Skeletal muscle tissue (tissue), 4 donors: ENCODE measurements around the gene DIMT1. TPM values are rescaled to one million over a fixed set of nuclear protein-coding genes. Genes with fewer than 3 reads are reported as not detected.
A peak's percentile ranks its signal among the peaks of the same experiment; 100 is the strongest.

Source experiments
- H3K27ac ChIP-seq: one replicate; pipeline ENCODE4 v1.7.0; 2013; ENCODE audit warnings: mild to moderate bottlenecking, low read depth, low read length, inconsistent platforms
- H3K27me3 ChIP-seq, 3 donors: one replicate each; pipeline ENCODE4 v1.7.0; 2013; ENCODE audit warnings: low read length in 3 of 3; ENCODE audit not compliant: control insufficient read depth in 3 of 3, insufficient read depth in 3 of 3
- H3K36me3 ChIP-seq, 3 donors: one replicate each; pipeline ENCODE4 v1.7.0; 2013; ENCODE audit warnings: low read length in 3 of 3; ENCODE audit not compliant: control insufficient read depth in 3 of 3, insufficient read depth in 3 of 3
- H3K4me1 ChIP-seq, 3 donors: one replicate each; pipeline ENCODE4 v1.7.0; 2013; ENCODE audit warnings: low read length in 3 of 3, mild to moderate bottlenecking in 3 of 3; ENCODE audit not compliant: control insufficient read depth in 3 of 3, insufficient read depth in 3 of 3
- H3K4me3 ChIP-seq, 3 donors: one replicate each; pipeline ENCODE4 v1.7.0; 2013; ENCODE audit warnings: low read length in 3 of 3
- H3K9ac ChIP-seq, 3 donors: one replicate each; pipeline ENCODE4 v1.7.0; 2013; ENCODE audit warnings: low read length in 3 of 3, mild to moderate bottlenecking in 3 of 3, moderate library complexity in 2 of 3, low read depth in 1 of 3
- H3K9me3 ChIP-seq, 3 donors: one replicate each; pipeline ENCODE4 v1.7.0; 2013; ENCODE audit warnings: low read length in 3 of 3; ENCODE audit not compliant: control insufficient read depth in 3 of 3
- total RNA-seq: library from RNA; depleted of rRNA; stranded (reverse); fragments of >200 nt; gene quantifications from one replicate; pipeline ENCODE4 v1.2.3, GENCODE V29; 2014
- donor health status: Osteomylitis.

DIMT1 gene
- total RNA-seq = 13.0 TPM

DNA sequence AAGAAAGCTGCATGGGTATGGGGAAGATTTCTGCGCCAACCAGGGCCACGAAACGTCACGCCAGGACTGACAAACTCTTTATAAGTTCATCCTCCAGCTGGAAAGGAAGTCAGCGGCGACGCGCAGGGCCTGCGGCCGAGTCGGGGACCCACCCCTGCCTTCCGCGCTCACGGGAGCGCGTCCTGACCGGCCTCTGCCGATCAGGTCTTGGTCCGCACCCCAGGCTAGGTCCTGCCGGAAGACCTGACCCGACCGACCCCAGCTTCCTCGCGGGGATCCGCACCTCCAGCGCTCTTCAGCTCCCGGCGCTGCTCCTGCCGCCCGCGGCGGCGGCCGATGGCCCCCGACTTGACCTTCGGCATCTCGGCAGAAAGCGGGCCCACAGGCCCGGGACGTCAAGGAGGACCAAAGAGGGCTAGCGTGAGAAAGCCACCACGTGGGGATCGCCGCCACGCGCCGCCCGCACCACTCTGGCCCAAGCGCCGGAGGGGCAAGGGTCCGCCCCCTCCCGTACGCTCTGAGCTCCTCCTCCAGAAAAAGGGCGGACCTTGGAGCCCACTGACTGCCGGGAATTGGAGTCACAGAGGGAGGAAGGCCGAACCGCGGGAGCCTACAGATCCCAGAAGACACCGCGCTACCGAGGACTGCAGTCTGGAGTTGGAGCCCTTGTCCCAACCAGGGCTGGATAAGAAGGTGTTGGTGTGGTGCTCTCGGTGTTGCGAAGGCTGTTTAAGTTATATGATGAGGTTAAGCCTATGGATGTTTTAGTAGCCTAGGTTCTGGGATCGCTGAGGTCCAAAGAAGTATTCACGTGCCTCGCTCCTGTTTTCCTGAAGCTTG, at the start of gene DIMT1:
Gene DIMT1 (minus strand): TSS at position 495 of the 840 bp plus-strand sequence. CDS start 133 bp downstream, at position 362.
- H3K9me3 ChIP-seq = no peaks in the 10 kb centered on the region

DNA sequence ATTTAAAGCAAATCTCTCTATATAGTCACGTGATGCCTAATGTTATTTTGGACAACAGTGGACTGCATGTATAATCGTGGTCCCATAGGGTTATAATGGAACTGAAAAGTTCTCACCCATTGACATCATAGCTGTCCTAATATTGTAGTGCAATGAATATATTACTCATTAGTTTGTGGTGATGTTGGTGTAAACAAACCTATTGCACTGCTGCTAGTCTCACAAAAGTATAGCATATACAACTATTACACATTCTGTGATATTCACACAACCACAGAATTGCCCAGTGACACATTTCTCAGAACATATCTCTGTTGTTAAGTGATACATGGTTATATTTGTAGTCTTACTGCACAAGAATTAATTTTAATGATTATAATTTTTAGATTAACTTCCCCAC, 46.6 kb upstream of the DIMT1 start:
- Histone ChIP-seq H3K4me1 (no peaks in the 10 kb centered on the region), H3K36me3 (peaks cover 9 to 15% (median 14%) of the 10 kb centered on the region in 3 donors)

More for the DNA sequence above, at the start of gene DIMT1:
- Histone ChIP-seq H3K4me1 (peaks cover 8 to 15% (median 13%) of the 10 kb centered on the region in 3 donors), H3K27me3 (no peaks in the 10 kb centered on the region), H3K27ac (peak within 1 kb of the TSS; percentile 96), H3K4me3 (peak within 1 kb of the TSS; percentile 68 to 97 (median 81)), H3K9ac (peak within 1 kb of the TSS; percentile 92 to 97 (median 94)), H3K36me3 (peaks cover 7 to 8% (median 7%) of the 10 kb centered on the region in 3 donors)

DNA sequence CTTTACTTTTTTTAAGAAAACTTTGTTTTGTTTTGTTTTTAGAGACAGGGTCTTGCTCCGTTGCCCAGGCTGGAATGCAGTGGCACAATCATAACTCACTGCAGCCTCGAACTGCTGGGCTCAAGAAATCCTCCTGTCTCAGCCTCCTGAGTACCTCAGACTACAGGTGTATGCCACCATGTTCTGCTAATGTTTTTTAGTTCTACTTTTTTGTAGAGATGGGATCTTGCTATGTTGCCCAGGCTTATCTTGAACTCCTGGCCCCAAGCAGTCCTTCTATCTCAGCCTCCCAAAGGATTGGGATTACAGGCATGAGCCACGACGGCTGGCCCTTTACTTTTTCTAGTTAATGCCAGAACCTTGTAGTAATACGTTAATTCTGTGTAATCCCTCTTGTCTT, 44.8 kb upstream of the DIMT1 start:
- no peak overlapping the region for H3K9ac ChIP-seq
- H3K36me3 ChIP-seq = peaks cover 9 to 17% (median 15%) of the 10 kb centered on the region in 3 donors
- H3K4me3 ChIP-seq = no peak overlapping the region

More for the DNA sequence above, 46.6 kb upstream of the DIMT1 start:
- H3K9ac ChIP-seq = no peak overlapping the region
- no peak overlapping the region for H3K27ac ChIP-seq
- no peak overlapping the region for H3K4me3 ChIP-seq
- no peaks in the 10 kb centered on the region for H3K9me3 ChIP-seq
- no peaks in the 10 kb centered on the region for H3K27me3 ChIP-seq

DNA sequence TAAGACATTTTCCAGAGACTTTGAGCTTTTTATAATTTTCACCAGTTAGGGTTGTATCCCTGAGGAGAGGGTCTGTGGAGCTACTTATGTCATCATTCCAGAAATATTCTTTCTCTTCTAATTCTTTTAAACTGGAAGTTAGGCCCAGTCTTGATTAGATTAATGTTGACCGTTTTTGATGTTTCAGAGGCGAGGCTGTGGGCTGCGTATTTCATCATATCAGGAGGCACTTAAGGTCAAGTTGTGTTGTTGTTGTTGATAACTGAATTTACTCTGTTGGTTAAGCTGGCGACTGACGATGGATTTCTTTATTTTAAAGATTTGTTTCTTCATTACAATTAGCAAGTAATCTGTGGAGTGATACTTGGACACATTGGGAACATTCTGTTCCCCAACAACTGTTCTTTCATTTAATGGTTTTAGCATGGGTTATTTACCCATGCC, 28.9 kb upstream of the DIMT1 start:
- peak overlapping the region; percentile 1 for H3K27ac ChIP-seq

More for the DNA sequence above, 44.8 kb upstream of the DIMT1 start:
- H3K27ac ChIP-seq = no peak overlapping the region
- no peaks in the 10 kb centered on the region for H3K9me3 ChIP-seq
- no peaks in the 10 kb centered on the region for H3K27me3 ChIP-seq
- no peaks in the 10 kb centered on the region for H3K4me1 ChIP-seq

DNA sequence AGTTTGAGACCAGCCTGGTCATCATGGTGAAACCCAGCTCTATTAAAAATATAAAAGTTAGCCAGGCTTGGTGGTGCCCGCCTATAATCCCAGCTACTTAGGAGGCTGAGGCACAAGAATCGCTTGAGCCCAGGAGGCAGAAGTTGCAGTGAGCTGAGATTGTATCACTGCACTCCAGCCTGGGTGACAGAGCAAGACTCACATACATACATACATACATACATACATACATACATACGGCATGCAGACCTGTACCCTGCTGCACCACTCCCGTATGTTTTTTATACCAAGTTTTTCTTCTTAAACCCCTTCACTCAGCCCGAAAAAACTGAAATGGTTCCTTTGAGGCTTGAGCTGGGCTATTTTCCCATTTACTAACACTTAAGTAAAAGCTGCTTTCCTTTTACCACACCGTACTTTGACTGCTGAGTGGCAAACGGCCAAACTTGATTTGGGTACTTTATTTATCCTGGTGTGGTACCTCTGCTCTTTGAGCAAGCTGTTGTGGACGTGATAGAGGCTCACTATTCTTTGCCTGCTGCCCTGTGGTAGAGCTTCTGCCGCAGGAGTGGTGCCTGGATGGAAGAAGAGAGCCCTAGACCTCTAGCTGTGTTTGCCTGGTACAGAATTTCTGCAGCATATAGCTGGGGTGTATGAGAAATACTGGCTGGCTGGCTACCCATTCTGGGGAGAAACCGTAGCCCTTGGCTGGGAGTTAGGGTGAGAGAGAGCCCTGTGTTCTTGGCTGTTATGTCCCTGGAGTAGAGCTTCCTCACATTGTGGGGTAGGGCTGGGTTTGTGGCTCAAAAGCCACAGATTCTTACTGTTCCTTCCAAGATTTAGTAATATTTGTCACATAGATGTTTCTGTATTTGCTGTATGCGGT, 28.3 kb upstream of the DIMT1 start:
- no peaks in the 10 kb centered on the region for H3K27me3 ChIP-seq
- H3K4me3 ChIP-seq = peak overlapping the region in 2 of 3 donors; percentile 29 to 57
- peaks cover 9 to 19% (median 17%) of the 10 kb centered on the region in 3 donors for H3K4me1 ChIP-seq
- H3K9me3 ChIP-seq = no peaks in the 10 kb centered on the region
- peak overlapping the region; percentile 1 for H3K27ac ChIP-seq
- no peaks in the 10 kb centered on the region for H3K36me3 ChIP-seq
- peak overlapping the region in 2 of 3 donors; percentile 20 to 54 for H3K9ac ChIP-seq

More for the DNA sequence above, 28.9 kb upstream of the DIMT1 start:
- no peaks in the 10 kb centered on the region for H3K9me3 ChIP-seq
- H3K27me3 ChIP-seq = no peaks in the 10 kb centered on the region
- peaks cover 9 to 19% (median 17%) of the 10 kb centered on the region in 3 donors for H3K4me1 ChIP-seq
- H3K36me3 ChIP-seq = peaks cover 0 to 2% (median 0%) of the 10 kb centered on the region in 3 donors
- peak overlapping the region in 2 of 3 donors; percentile 29 to 57 for H3K4me3 ChIP-seq
- peak overlapping the region in 2 of 3 donors; percentile 20 to 54 for H3K9ac ChIP-seq

DNA sequence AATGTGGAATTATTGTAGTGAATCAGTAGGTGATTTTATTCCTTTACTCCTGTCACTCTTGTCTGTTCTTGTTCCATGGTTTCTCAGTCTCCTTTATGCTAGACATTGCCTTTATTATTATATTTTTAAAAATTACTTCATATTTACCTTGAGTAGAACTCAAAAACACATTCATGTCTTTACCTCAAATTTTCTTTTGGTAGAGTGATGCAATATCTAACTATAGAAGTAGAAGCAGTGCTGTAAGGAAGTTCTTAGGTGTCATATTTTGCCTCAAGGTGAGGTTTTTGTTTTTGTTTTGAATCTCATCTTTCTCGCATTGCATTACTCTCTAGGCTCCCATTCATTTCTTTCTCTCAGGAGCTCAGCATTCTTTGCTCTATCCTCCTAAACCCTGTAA, 21.1 kb upstream of the DIMT1 start:
- H3K4me1 ChIP-seq = no peaks in the 10 kb centered on the region
- no peaks in the 10 kb centered on the region for H3K27me3 ChIP-seq
- H3K9me3 ChIP-seq = no peaks in the 10 kb centered on the region
- H3K27ac ChIP-seq = no peak overlapping the region
- no peak overlapping the region for H3K4me3 ChIP-seq
- no peak overlapping the region for H3K9ac ChIP-seq
- H3K36me3 ChIP-seq = no peaks in the 10 kb centered on the region

DNA sequence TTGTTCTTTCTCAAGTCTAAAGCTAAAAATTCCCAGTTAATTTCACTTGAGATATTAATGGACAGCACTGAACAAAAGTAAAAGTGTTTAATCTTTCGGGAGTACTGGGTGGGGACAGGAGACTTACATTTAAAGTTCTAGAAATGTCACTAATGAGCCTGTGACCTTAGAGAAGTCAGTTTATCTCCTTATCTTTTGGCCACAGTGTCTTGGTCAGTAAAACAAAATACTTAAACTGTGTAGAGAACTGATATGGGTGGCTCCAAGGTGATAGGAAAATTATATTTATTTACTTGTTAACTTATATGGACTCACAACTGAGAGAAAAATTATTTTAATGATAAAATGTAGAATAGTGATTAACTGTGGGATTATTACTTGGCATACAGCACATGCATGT, 17.7 kb upstream of the DIMT1 start:
- Histone ChIP-seq H3K27ac (no peak overlapping the region), H3K4me3 (no peak overlapping the region), H3K9me3 (no peaks in the 10 kb centered on the region), H3K27me3 (no peaks in the 10 kb centered on the region), H3K4me1 (peaks cover 4 to 10% (median 8%) of the 10 kb centered on the region in 3 donors), H3K36me3 (no peaks in the 10 kb centered on the region), H3K9ac (no peak overlapping the region)

DNA sequence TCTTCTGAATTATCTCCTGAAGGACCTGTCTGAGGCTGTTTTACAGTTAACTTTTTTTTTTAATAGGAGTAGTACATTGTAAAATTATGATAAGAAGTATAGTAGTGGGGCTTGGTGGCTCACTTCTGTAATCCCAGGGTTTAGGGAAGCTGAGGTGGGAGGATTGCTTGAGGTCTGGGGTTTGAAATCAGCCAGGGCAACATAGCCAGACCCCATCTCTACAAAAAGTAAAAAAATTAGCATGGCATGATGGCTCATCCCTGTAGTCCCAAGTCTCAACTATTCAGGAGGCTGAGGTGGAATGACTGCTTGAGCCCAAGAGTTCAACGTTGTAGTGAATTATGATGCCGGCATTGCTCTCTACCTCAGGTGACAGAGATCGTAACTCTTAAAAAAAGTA, 15.9 kb upstream of the DIMT1 start:
- Histone ChIP-seq H3K27ac (no peak overlapping the region), H3K4me3 (no peak overlapping the region), H3K9ac (no peak overlapping the region), H3K9me3 (no peaks in the 10 kb centered on the region), H3K36me3 (no peaks in the 10 kb centered on the region), H3K4me1 (peaks cover 4 to 12% (median 8%) of the 10 kb centered on the region in 3 donors), H3K27me3 (no peaks in the 10 kb centered on the region)

DNA sequence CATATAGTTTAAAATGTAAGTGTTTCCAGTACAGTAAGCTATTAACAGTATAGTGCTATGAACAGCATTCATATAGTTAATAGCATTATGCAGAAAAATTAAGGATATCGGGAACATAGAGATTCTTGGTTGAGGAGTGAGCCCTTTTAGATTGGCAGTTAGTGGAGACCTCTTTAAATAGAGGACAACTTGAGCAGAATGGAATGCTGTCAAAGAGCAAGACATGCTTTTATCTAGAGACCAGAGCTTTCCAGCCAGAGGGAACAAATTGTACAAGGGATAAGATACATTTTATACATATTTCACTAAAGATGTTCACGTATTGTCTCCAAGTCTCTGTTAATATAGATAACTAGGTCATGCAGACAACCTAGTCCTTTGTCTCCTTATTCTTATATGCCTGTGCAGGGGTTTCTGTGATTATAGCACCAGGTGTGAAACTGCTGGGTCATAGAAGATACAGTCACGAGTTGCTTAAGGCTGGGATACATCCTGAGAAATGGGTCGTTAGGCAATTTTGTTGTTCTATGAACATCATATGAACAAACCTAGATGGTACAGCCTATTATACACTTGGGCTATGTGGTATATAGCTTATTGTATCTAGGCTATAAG, 14.9 kb upstream of the DIMT1 start:
- no peaks in the 10 kb centered on the region for H3K27me3 ChIP-seq
- H3K4me3 ChIP-seq = no peak overlapping the region
- no peaks in the 10 kb centered on the region for H3K9me3 ChIP-seq
- H3K36me3 ChIP-seq = no peaks in the 10 kb centered on the region
- peak overlapping the region in 1 of 3 donors; percentile 20 for H3K9ac ChIP-seq
- peaks cover 9 to 21% (median 12%) of the 10 kb centered on the region in 3 donors for H3K4me1 ChIP-seq
- no peak overlapping the region for H3K27ac ChIP-seq
